Endothelial cell of umbilical vein (primary cell): ENCODE measurements around the gene ZBTB21. TPM values are rescaled to one million over a fixed set of nuclear protein-coding genes. Genes with fewer than 3 reads are reported as not detected.
"Not testable (repeated sequence)": the region's sequence is repeated elsewhere in the genome, so short reads cannot be mapped to it uniquely, and the experiment has no call there.

Experiments
- BruUV-seq: library from RNA; stranded (reverse); fragments of 400-500 nt; replicated peaks from 2 replicates; lab custom pipeline; 2021; lab: Mats Ljungman, UMichigan
- CTCF ChIA-PET: fragments of 300-600, 350-600 bp; sonication (Branson Sonifier 250); formaldehyde crosslinking; loops from one replicate; lab custom pipeline; 2021; ENCODE audit warnings: antibody characterized with exemption, inconsistent platforms; lab: Charles Lee
- POLR2A ChIA-PET: fragments of 300-600, 350-600 bp; sonication (Branson Sonifier 250); formaldehyde crosslinking; loops from one replicate; lab custom pipeline; 2021; ENCODE audit warnings: antibody characterized with exemption, inconsistent platforms; lab: Charles Lee
- DNase-seq: peaks from one replicate; pipeline ENCODE4 v3.0.0-alpha.2; 2011; ENCODE audit warnings: low read depth, low spot score
- FAIRE-seq: peaks from 2 replicates; lab custom pipeline; 2011; peaks lifted over from hg19 to GRCh38; lab: Jason Lieb, UNC
- H2AFZ ChIP-seq: 2 replicates; pipeline ENCODE4 v1.6.0; 2012; ENCODE audit warnings: low read depth, low read length, control low read depth, inconsistent platforms
- H3K27ac ChIP-seq: 2 replicates; pipeline ENCODE4 v1.5.1; 2011; ENCODE audit warnings: low read depth, mild to moderate bottlenecking, control low read depth, low read length, moderate library complexity; ENCODE audit not compliant: insufficient read depth
- H3K27me3 ChIP-seq, 2 experiments: 2 replicates each; pipeline versions ENCODE4 v1.6.0 to v1.6.1; 2011; ENCODE audit warnings: low read length in 2 of 2, mixed read lengths in 1 of 2; ENCODE audit not compliant: control insufficient read depth in 2 of 2, insufficient read depth in 2 of 2
- H3K36me3 ChIP-seq, 2 experiments: 2 replicates in 1 of 2; 3 replicates in 1 of 2; pipeline ENCODE4 v1.5.1; 2011; ENCODE audit warnings: low read length in 2 of 2, mild to moderate bottlenecking in 1 of 2, moderate library complexity in 1 of 2; ENCODE audit not compliant: control insufficient read depth in 2 of 2, insufficient read depth in 2 of 2; ENCODE audit errors: extremely low read depth in 1 of 2
- H3K4me1 ChIP-seq: 3 replicates; pipeline ENCODE4 v1.5.1; 2011; ENCODE audit warnings: mild to moderate bottlenecking, low read length; ENCODE audit not compliant: control insufficient read depth, insufficient read depth; ENCODE audit errors: extremely low read depth
- H3K4me2 ChIP-seq: 2 replicates; pipeline ENCODE4 v1.6.1; 2011; ENCODE audit warnings: low read length, control low read depth, mixed read lengths; ENCODE audit not compliant: insufficient read depth
- H3K4me3 ChIP-seq, 3 experiments: fragments of 200-600 bp in 1 of 3; sonication (generic), shearing (Covaris generic) in 1 of 3; replicated peaks in 1 of 3; 2 replicates each; pipeline ENCODE4 v1.5.1; 2011 to 2016; ENCODE audit warnings: control low read depth in 3 of 3, low read length in 3 of 3, mild to moderate bottlenecking in 2 of 3, inconsistent platforms in 1 of 3, low read depth in 1 of 3, moderate library complexity in 1 of 3; ENCODE audit not compliant: insufficient read depth in 1 of 3
- H3K79me2 ChIP-seq: 2 replicates; pipeline ENCODE4 v1.6.0; 2012; ENCODE audit warnings: low read length, inconsistent platforms; ENCODE audit not compliant: control insufficient read depth, insufficient read depth
- H3K9ac ChIP-seq: replicated peaks from 2 replicates; pipeline ENCODE3; 2011; ENCODE audit warnings: low read length, control low read depth; ENCODE audit not compliant: insufficient read depth; ENCODE audit errors: extremely low read depth
- H3K9me1 ChIP-seq: replicated peaks from 3 replicates; pipeline ENCODE4 v1.6.0; 2011; ENCODE audit warnings: mild to moderate bottlenecking, low read length; ENCODE audit not compliant: control insufficient read depth, insufficient read depth; ENCODE audit errors: extremely low read depth
- H3K9me3 ChIP-seq: replicated peaks from 2 replicates; pipeline ENCODE4 v1.5.1; 2012; ENCODE audit warnings: low read length, inconsistent platforms; ENCODE audit not compliant: control insufficient read depth, insufficient read depth
- H4K20me1 ChIP-seq: replicated peaks from 2 replicates; pipeline ENCODE3; 2011; ENCODE audit warnings: mild to moderate bottlenecking, low read length; ENCODE audit not compliant: control insufficient read depth, insufficient read depth; ENCODE audit errors: extremely low read depth
- EZH2 ChIP-seq: IDR thresholded peaks from 2 replicates; pipeline ENCODE4 v1.6.1; 2012; ENCODE audit warnings: borderline replicate concordance, low read depth, mild to moderate bottlenecking, moderate library complexity, low read length, inconsistent platforms; ENCODE audit not compliant: severe bottlenecking
- FOS ChIP-seq: IDR thresholded peaks from 2 replicates; pipeline ENCODE4 v1.6.1; 2011; ENCODE audit warnings: mild to moderate bottlenecking, low read length, moderate library complexity, borderline replicate concordance; ENCODE audit not compliant: insufficient read depth
- GATA2 ChIP-seq: IDR thresholded peaks from 2 replicates; pipeline ENCODE4 v1.7.0; 2011; ENCODE audit warnings: low read depth, mild to moderate bottlenecking, moderate library complexity, mixed read lengths, low read length; ENCODE audit not compliant: insufficient read length, insufficient read depth
- JUN ChIP-seq: IDR thresholded peaks from 2 replicates; pipeline ENCODE4 v1.6.1; 2011; ENCODE audit warnings: borderline replicate concordance, low read depth; ENCODE audit not compliant: insufficient read length, insufficient read depth
- MYC ChIP-seq: IDR thresholded peaks from one replicate; pipeline ENCODE4 v1.6.1; 2011; ENCODE audit warnings: mild to moderate bottlenecking, low read depth, low read length
- POLR2A ChIP-seq: IDR thresholded peaks from 2 replicates; pipeline ENCODE4 v1.6.1; 2012; ENCODE audit warnings: low read depth, mild to moderate bottlenecking, control low read depth, low read length
- POLR2AphosphoS5 ChIP-seq: IDR thresholded peaks from 2 replicates; pipeline ENCODE4 v1.6.1; 2012; ENCODE audit warnings: low read depth, mild to moderate bottlenecking, control low read depth, low read length, moderate library complexity; ENCODE audit not compliant: insufficient read depth
- dilution Hi-C: fragments of 300-500 bp; cut with MboI; formaldehyde crosslinking; loops from one replicate; pipeline ENCODE4 v1.15.0; 2019; ENCODE audit warnings: low sequenced_read_pairs; ENCODE audit not compliant: extremely low pct_ligation_motif_present
- intact Hi-C: fragments of 100-400 bp; cut with micrococcal nuclease; formaldehyde crosslinking; loops from one replicate; pipeline ENCODE4 v1.10.0; 2022
- polyA plus RNA-seq, 4 experiments: library from polyadenylated mRNA; depleted of rRNA in 3 of 4; stranded (reverse) in 3 of 4; unstranded in 1 of 4; fragments of >200 nt; gene quantifications; 2 replicates each; pipeline versions ENCODE4 v1.2.1 to v1.2.3, GENCODE V29; 2011 to 2012; ENCODE audit warnings: missing spikeins in 1 of 4
- total RNA-seq: library from RNA; stranded (reverse); gene quantifications from 2 replicates; pipeline ENCODE4 v1.2.3, GENCODE V29; 2021
- TF ChIP-seq, protein P1 (sequence below), 2 donors: IDR thresholded peaks; 1 replicate in 1 of 2; 2 replicates in 1 of 2; pipeline ENCODE4 v1.5.1; 2011; ENCODE audit warnings: low read length in 2 of 2, mild to moderate bottlenecking in 2 of 2, moderate library complexity in 2 of 2, control low read depth in 1 of 2, inconsistent platforms in 1 of 2, low read depth in 1 of 2; ENCODE audit not compliant: insufficient read depth in 1 of 2; ENCODE audit errors: extremely low read depth in 1 of 2
- TF ChIP-seq, protein P2 (sequence below): IDR thresholded peaks from 2 replicates; pipeline ENCODE4 v1.6.1; 2011; ENCODE audit not compliant: insufficient read depth, insufficient read length

ZBTB21 gene
- total and polyA plus RNA-seq, 2 donors (not counting 3 experiments of a cell fraction or from before 2014, with no cell fraction given), result 2.8 to 12.4 TPM

DNA sequence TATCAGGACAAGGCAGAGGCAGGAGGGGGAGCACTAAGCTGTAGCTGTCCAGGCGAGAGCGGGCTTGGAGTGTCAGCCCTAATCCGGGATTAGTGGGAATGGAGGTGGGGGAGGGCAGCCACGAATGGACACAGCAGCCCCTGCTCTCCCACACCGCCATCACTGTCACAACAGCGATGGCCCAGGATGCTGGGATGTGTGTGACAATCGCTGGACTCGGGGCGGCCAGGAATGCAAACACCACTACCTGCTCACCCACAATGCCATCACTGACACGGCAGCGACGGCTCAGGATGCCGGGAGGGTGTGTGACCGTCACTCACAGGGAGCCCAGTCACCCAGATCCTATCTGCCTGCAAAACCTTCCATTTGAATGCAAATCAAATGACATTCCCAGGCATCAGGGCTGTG lies 59.2 kb downstream of the ZBTB21 start:
- FAIRE-seq (no peak), DNase-seq (no peak)
- peaks cover 59% of the 10 kb centered on the region for H3K79me2 ChIP-seq
- H3K36me3 ChIP-seq, result no peaks in the 10 kb centered on the region
- TF ChIP-seq MYC (no peak), POLR2A (no peak), GATA2 (no peak), EZH2 (no peak), POLR2AphosphoS5 (no peak), FOS (no peak), JUN (no peak)
- TF ChIP-seq, protein P1, sequence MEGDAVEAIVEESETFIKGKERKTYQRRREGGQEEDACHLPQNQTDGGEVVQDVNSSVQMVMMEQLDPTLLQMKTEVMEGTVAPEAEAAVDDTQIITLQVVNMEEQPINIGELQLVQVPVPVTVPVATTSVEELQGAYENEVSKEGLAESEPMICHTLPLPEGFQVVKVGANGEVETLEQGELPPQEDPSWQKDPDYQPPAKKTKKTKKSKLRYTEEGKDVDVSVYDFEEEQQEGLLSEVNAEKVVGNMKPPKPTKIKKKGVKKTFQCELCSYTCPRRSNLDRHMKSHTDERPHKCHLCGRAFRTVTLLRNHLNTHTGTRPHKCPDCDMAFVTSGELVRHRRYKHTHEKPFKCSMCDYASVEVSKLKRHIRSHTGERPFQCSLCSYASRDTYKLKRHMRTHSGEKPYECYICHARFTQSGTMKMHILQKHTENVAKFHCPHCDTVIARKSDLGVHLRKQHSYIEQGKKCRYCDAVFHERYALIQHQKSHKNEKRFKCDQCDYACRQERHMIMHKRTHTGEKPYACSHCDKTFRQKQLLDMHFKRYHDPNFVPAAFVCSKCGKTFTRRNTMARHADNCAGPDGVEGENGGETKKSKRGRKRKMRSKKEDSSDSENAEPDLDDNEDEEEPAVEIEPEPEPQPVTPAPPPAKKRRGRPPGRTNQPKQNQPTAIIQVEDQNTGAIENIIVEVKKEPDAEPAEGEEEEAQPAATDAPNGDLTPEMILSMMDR (IDR thresholded peaks at IDR 0.05; ENCODE audit: extremely low read depth in 1 of 2, insufficient read depth in 1 of 2, low read depth in 1 of 2, low read length in 2 of 2), result no peak
- TF ChIP-seq, protein P2, sequence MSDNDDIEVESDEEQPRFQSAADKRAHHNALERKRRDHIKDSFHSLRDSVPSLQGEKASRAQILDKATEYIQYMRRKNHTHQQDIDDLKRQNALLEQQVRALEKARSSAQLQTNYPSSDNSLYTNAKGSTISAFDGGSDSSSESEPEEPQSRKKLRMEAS, result no peak
- BruUV-seq, result no TSS peak
- H3K27ac ChIP-seq, result no peak overlapping the region
- no peak overlapping the region for H3K9ac ChIP-seq
- no peak overlapping the region for H2AFZ ChIP-seq
- peaks cover 34% of the 10 kb centered on the region for H3K4me1 ChIP-seq
- dilution Hi-C loops (no loop called here), intact Hi-C loops (no loop called here)
- ChIA-PET CTCF (interaction anchor here (3.0 kb wide), 1 partner anchor 18 kb away, joined by 16 read pairs; no protein-coding TSS in a partner anchor), POLR2A (no interaction called here)
- no peaks in the 10 kb centered on the region for H3K9me3 ChIP-seq
- H3K4me2 ChIP-seq, result no peak overlapping the region
- no peaks in the 10 kb centered on the region for H4K20me1 ChIP-seq
- no peaks in the 10 kb centered on the region for H3K9me1 ChIP-seq
- no peak overlapping the region for H3K4me3 ChIP-seq
- no peaks in the 10 kb centered on the region for H3K27me3 ChIP-seq

DNA sequence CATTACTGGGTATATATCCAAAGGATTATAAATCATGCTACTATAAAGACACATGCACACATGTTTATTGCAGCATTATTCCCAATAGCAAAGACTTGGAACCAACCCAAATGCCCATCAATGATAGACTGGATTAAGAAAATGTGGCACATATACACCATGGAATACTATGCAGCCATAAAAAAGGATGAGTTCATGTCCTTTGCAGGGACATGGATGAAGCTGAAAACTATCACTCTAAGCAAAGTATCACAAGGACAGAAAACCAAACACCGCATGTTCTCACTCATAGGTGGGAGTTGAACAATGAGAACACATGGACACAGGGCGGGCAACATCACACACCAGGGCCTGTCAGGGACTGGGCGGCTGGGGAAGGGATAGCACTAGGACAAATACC lies 60.5 kb downstream of the ZBTB21 start:
- H4K20me1 ChIP-seq, H3K36me3 ChIP-seq, H3K4me2 ChIP-seq, H3K4me3 ChIP-seq, H3K27me3 ChIP-seq, intact Hi-C loops, H3K9me1 ChIP-seq, BruUV-seq, H2AFZ ChIP-seq, DNase-seq, POLR2A ChIA-PET, H3K9me3 ChIP-seq, H3K27ac ChIP-seq, dilution Hi-C loops, FAIRE-seq, H3K9ac ChIP-seq: not testable (repeated sequence)
- peaks cover 34% of the 10 kb centered on the region for H3K4me1 ChIP-seq
- CTCF ChIA-PET, result interaction anchor here (0.9 to 1.1 kb wide), 2 partner anchors 18 to 158 kb away, joined by 3 read pairs; no protein-coding TSS in a partner anchor
- H3K79me2 ChIP-seq, result peaks cover 71% of the 10 kb centered on the region
